OCI-M2 (cell line): Measurements from ENCODE around the gene GLB1L3.
"Not testable (repeated sequence)": the region's sequence is repeated elsewhere in the genome, so short reads cannot be mapped to it uniquely, and the experiment has no call there.

Source experiments
- DNase-seq: peaks from one replicate; lab custom pipeline; 2025; ENCODE audit not compliant: unreplicated experiment; lab: John Stamatoyannopoulos, UW

The GLB1L3 gene

DNA sequence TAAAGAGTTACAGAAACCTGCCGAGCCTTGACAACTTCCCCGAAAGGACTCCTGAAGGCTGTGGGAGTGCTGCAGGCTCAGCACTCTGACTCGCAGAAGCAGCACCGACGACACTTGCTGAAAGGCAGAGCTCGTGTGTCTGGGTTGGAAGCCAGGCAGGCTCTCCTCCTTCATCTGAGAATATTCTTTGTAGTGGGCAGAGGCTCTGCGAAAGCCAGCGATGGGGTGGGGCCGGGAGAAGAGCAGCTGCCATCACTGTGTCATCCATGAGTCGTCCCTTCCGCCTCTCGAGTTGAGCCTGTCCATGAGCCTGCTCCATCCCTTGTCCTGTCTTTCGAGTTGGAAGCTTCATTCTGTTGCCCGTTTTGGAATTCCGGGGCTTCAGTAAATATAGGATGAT lies 67.5 kb downstream of the GLB1L3 start:
- DNase-seq: no peak

DNA sequence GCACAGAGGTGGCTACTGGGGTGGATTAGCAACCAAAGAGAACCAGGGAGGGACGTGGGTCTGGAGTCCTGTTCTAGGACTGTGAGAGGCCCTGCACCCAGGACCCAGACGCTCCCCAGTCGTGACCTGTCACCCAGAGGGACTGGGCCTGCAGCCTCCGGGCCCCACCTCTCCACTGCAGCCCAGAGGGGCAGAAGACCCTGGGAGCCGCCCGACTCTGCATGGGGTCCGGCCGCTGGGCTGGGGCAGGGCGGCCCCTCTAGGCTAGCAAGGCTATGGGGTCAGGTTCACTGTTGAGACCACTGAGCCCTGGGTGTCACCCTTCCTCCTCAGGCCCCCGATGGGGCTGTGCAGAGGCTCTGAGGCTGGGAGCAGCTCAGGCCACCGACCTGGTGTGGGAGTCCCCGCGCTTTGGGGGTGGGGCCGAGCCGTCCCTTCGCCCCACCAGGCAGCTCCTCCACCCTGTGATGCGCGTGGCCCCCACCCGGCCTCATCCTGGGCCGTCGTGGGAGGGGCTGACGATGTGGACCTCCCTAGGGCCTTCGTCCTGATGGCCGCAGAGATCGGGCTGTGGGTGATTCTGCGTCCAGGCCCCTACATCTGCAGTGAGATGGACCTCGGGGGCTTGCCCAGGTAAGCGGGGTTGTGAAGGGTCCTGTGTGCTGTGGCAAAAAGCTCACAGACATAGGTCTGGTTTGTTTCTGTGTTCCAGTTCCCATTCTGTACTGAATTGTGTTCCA lies 68.5 kb downstream of the GLB1L3 start:
- DNase-seq: not testable (repeated sequence)

DNA sequence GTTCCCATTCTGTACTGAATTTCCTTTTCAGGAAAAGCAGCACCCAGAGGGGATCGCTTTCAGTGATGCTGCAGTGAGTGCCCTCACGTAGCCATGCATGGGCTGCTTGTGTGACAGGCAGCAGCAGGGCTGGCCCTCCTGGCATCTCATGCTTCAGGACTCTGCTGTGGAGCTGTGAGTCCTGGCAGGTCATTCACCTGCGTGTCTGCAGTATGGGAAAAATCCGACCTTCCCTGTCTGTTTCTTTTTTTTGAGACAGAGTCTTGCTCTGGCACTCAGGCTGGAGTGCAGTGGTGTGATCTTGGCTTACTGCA lies 69.0 kb downstream of the GLB1L3 start:
- no peak for DNase-seq

- no peak for DNase-seq
Observed at GRCh38 chr11:134346101-134346975, 70.2 kb downstream of the GLB1L3 start.

DNA sequence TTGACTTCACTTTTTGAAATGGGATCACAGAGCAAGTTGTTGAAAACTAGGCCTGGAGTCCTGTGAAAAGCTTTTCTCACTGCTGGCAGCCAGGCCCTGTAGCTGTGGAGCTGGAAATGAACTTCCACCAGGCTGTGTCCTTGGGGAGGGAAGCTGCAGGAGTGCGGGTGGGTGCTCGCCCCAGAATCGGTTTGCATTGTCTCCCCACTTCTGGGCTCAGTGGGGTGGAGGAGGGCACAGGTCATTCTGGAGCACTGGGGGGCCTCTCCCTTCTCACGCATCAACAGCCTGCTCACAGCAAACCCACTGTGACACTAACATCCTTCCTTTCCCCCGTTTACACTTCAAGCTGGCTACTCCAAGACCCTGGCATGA lies 70.8 kb downstream of the GLB1L3 start:
- no peak for DNase-seq

GRCh38 chr11:134347441-134347840 lies 71.3 kb downstream of the GLB1L3 start:
- no peak for DNase-seq

DNA sequence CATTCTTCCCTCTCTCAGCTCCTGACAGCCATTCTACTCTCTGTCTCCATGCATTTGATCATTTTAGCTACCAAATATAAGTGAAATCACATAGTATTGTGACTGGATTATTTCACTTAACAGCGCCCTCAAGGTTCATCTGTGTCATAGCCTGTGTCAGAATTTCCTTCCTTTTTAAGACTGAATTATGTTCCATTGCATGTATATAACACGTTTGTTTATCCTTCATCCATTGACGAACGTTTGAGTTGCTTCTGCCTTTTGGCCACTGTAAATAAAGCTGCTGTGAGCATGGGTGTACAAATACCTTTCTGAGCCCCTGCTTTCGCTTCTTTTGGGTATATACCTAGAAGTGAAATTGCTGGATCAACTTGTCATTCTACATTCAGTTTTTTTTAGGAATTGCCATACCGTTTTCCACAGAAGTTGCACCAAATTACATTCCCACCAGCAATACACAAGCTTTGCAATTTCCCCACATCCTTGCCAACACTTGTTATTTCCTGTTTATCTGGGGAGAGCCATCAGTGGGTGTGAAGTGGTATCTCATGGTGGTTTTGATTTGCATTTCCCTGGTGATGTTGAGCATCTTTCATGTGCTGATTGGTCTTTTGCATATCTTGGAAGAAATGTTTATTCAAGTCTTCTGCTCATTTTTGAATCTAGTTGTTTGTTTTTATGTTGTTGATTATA lies 73.1 kb downstream of the GLB1L3 start:
- DNase-seq: no peak

GRCh38 chr11:134349802-134350355 lies 73.7 kb downstream of the GLB1L3 start:
- no peak for DNase-seq

DNA sequence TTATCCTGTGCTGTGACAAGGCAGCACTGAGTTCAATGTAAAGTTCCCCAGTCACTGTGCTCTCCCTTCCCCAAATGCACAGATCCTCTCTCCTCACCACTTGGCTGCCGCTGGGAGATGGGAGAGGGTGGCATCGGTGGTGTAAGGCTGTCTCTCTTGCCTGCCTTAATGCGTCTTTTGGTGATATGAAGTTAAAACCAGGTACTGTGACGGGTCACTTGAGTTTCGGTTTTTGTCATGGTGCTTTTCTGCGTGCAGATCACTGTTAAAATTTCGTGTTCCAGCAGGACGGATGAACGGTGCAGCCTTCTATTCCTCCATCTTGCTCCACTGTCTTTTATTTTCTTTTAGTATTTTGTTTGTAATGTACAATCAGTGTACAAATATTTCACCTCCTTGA lies 74.2 kb downstream of the GLB1L3 start:
- no peak for DNase-seq

- DNase-seq: no peak
Observed at GRCh38 chr11:134352111-134352510, 75.9 kb downstream of the GLB1L3 start.

DNA sequence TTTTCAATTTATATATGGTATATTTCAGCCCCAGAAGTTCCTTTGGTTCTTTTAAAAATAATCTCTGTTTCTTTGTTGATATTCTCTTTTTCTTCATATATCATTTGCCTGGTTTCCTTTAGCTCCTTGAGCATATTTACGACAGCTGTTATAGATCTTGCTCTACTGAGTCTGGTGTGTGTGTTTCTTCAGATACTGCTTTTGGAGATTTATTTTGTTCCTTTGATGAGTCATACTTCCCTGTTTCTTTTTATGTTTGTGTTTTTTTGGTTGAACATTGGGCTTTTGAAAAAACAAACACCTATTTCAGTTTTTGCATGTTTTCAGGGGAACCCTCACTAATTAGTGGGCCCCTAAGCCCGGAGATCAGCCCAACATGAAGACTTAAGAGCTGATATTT lies 79.0 kb downstream of the GLB1L3 start:
- no peak for DNase-seq

DNA sequence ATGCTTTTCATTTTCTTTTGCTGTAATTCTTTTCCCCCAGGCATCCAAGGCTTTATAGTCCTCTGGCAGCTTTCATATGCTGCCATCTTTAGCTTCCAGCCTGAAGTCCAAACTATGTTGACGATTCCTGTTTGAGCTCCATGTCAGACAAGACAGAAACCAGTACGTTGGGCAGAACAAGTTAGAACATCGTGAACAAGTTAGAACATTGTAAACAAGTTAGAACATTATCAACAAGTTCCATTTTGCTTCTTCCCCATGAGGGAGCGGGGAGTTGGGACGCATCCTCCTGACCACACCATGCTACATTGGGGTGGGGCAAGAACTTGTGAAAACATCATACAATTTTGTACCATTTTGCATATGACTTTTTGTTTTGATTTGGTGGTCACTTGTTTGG lies 79.5 kb downstream of the GLB1L3 start:
- DNase-seq: no peak

- no peak for DNase-seq
Observed at GRCh38 chr11:134356656-134357544, 80.7 kb downstream of the GLB1L3 start.

- no peak for DNase-seq
Observed at GRCh38 chr11:134357545-134357839, 81.3 kb downstream of the GLB1L3 start.

- no peak for DNase-seq
Observed at GRCh38 chr11:134358165-134358855, 82.1 kb downstream of the GLB1L3 start.

- no peak for DNase-seq
Observed at GRCh38 chr11:134358856-134359490, 82.8 kb downstream of the GLB1L3 start.

- no peak for DNase-seq
Observed at GRCh38 chr11:134359646-134360045, 83.5 kb downstream of the GLB1L3 start.

- DNase-seq: no peak
Observed at GRCh38 chr11:134360050-134360835, 84.1 kb downstream of the GLB1L3 start.

DNA sequence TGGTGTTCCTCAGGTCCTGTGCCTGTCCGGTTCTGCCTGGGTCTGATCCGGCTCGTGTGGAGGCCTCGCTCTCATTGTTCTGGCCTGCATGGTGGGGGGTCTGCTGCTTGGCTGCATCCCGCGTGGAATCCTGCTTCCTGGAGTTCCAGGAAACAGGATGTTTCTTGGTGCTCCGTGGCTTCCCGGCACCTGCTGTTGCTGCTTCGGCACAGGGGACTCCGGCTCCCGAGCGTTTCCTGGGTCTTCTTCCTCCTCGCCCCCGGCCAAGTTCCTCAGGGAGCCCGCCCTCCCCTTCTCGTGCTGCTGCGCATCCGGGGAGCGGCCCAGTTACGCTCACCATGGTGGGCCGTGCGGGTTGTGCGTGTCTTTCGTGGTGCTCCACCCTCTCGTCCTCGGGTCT lies 85.5 kb downstream of the GLB1L3 start:
- DNase-seq: no peak
